ENCODE results near the gene SLC46A1.
"Not testable (repeated sequence)": the region's sequence is repeated elsewhere in the genome, so short reads cannot be mapped to it uniquely, and the experiment has no call there.

The SLC46A1 gene

DNA sequence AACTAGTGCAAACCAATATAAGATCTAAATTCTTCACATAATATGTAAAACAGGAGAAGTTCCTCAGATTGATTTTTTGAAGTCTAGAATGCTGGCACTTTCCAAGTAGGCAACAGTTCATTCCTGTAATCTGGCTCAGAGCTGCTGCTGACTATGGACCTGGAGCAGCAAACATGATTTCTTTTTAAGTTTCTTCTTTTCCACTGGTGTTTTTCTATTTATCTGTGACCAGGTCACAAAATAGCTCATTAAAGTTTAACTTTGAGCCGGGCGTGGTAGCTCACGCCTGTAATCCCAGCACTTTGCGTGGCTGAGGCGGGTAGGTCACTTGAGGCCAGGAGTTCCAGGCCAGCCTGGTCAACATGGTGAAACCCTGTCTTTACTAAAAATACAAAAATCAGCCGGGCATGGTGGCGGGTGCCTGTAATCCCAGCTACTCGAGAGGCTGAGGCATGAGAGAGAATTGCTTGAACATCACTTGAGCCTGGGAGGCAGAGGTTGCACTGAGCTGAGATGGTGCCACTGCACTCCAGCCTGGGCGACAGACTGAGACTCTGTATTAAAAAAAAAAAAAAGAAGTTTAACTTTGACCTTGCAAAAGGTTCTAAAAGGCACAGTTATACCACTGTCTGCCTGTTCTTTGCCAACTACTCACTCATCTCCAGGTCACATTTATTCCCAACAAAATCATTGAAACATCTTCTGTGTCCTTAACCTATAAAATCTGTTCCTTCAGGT, 38.1 kb upstream of the SLC46A1 start:
- H3K4me1 ChIP-seq (ENCODE audit: low read depth, poor library complexity, severe bottlenecking): no peaks in the 10 kb centered on the region
- no peak overlapping the region for H3K4me2 ChIP-seq
- H4K20me1 ChIP-seq (ENCODE audit: insufficient read depth): no peaks in the 10 kb centered on the region
- H3K9ac ChIP-seq: no peak overlapping the region
- H2AFZ ChIP-seq (ENCODE audit: low read depth): no peak overlapping the region
- H3K27me3 ChIP-seq (ENCODE audit: insufficient read depth, low read depth): no peaks in the 10 kb centered on the region
- H3K79me2 ChIP-seq (ENCODE audit: insufficient read depth, low read depth): no peaks in the 10 kb centered on the region
- H3K27ac ChIP-seq: no peak overlapping the region
- TF ChIP-seq, protein P1, sequence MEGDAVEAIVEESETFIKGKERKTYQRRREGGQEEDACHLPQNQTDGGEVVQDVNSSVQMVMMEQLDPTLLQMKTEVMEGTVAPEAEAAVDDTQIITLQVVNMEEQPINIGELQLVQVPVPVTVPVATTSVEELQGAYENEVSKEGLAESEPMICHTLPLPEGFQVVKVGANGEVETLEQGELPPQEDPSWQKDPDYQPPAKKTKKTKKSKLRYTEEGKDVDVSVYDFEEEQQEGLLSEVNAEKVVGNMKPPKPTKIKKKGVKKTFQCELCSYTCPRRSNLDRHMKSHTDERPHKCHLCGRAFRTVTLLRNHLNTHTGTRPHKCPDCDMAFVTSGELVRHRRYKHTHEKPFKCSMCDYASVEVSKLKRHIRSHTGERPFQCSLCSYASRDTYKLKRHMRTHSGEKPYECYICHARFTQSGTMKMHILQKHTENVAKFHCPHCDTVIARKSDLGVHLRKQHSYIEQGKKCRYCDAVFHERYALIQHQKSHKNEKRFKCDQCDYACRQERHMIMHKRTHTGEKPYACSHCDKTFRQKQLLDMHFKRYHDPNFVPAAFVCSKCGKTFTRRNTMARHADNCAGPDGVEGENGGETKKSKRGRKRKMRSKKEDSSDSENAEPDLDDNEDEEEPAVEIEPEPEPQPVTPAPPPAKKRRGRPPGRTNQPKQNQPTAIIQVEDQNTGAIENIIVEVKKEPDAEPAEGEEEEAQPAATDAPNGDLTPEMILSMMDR (conservative IDR thresholded peaks at IDR 0.05; ENCODE audit: low read depth, low read length): no peak
- H3K36me3 ChIP-seq (ENCODE audit: insufficient read depth): no peaks in the 10 kb centered on the region
- no peak overlapping the region for H3K4me3 ChIP-seq (IDR thresholded peaks at IDR 0.05; ENCODE audit: insufficient read depth, low read depth, low read length)

DNA sequence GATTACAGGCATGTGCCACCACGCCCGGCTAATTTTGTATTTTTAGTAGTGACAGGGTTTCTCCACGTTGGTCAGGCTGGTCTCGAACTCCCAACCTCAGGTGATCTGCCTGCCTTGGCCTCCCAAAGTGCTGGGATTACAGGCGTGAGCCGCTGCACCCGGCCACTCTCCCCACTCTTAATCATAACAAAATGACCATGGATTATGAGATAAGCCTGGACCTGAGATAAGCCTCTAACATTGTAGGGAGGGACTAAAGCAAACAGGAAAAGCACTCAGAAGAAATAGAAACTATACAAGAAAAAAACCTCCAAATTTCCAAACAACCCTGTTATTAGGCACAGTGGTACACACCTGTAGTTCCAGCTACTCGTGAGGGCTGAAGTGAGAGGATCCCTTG, 28.3 kb upstream of the SLC46A1 start:
- not testable (repeated sequence) for H3K4me2 ChIP-seq; H3K79me2 ChIP-seq (ENCODE audit: insufficient read depth, low read depth); H3K27me3 ChIP-seq (ENCODE audit: insufficient read depth, low read depth); H3K27ac ChIP-seq; H3K4me3 ChIP-seq (IDR thresholded peaks at IDR 0.05; ENCODE audit: insufficient read depth, low read depth, low read length); H3K9ac ChIP-seq; H3K36me3 ChIP-seq (ENCODE audit: insufficient read depth); H2AFZ ChIP-seq (ENCODE audit: low read depth); H3K4me1 ChIP-seq (ENCODE audit: low read depth, poor library complexity, severe bottlenecking); H4K20me1 ChIP-seq (ENCODE audit: insufficient read depth)

DNA sequence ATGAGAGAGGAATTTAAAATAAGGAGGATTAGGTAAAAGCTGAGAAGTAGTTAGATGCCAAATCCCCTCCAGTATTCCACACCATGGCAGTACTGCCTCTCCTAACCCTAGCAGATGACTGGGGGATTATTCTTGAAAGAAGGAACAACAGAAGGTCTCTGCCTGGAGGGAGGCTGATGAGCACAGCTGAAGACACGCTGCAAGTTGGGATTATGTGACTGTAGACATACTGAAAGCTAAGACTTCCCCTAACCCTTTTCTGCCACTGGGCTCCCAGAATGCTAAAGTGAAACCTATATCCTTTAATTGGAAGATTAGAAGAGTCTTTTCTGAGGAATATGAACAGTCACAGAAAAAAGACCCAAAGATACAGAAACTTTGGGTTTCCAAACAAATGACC, 27.7 kb upstream of the SLC46A1 start:
- no peak overlapping the region for H3K4me3 ChIP-seq (IDR thresholded peaks at IDR 0.05; ENCODE audit: insufficient read depth, low read depth, low read length)
- H3K4me1 ChIP-seq (ENCODE audit: low read depth, poor library complexity, severe bottlenecking): no peaks in the 10 kb centered on the region
- no peaks in the 10 kb centered on the region for H3K27me3 ChIP-seq (ENCODE audit: insufficient read depth, low read depth)
- H3K27ac ChIP-seq: no peak overlapping the region
- no peak overlapping the region for H3K9ac ChIP-seq
- no peak overlapping the region for H2AFZ ChIP-seq (ENCODE audit: low read depth)
- no peak overlapping the region for H3K4me2 ChIP-seq
- H3K79me2 ChIP-seq (ENCODE audit: insufficient read depth, low read depth): no peaks in the 10 kb centered on the region
- TF ChIP-seq, protein P1 (conservative IDR thresholded peaks at IDR 0.05; ENCODE audit: low read depth, low read length): no peak
- no peaks in the 10 kb centered on the region for H4K20me1 ChIP-seq (ENCODE audit: insufficient read depth)
- H3K36me3 ChIP-seq (ENCODE audit: insufficient read depth): no peaks in the 10 kb centered on the region

DNA sequence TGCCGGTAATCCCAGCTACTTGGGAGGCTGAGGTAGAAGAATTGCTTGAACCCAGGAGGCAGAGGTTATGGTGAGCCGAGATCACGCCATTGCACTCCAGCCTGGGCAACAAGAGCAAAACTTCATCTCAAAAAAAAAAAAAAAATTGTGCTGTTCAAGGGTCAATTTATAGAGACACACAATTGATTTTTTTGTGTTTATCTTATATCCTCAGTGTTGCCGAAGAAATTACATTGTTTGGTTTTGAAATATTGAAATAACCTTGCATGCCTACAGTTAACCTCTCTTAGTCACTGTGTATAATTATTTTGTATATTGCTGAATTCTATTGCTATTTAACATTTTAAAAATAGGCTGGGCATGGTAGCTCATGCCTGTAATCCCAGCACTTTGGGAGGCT, 22.0 kb upstream of the SLC46A1 start:
- not testable (repeated sequence) for H4K20me1 ChIP-seq (ENCODE audit: insufficient read depth); H3K27me3 ChIP-seq (ENCODE audit: insufficient read depth, low read depth); H3K36me3 ChIP-seq (ENCODE audit: insufficient read depth); H3K9ac ChIP-seq; H3K4me3 ChIP-seq (IDR thresholded peaks at IDR 0.05; ENCODE audit: insufficient read depth, low read depth, low read length); H3K27ac ChIP-seq; H2AFZ ChIP-seq (ENCODE audit: low read depth); H3K4me1 ChIP-seq (ENCODE audit: low read depth, poor library complexity, severe bottlenecking); H3K4me2 ChIP-seq; H3K79me2 ChIP-seq (ENCODE audit: insufficient read depth, low read depth)

DNA sequence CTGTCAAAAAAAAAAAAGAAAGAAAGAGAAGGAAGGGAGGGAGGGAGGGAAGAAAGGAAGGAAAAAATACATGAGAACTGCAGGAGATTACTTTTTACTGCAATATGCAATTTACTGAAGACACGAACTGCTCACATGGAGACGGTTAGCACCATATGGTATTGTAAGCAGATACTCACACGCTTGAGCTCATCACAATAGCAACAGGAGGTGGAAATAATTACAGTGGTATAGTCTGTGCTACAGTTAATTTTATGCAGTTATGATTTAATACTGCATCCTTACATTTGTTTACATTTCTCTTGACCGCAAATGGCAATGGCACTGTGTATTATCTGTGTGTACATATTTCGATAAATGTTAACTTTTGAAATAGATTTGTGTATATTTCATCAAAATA, 21.4 kb upstream of the SLC46A1 start:
- H3K79me2 ChIP-seq (ENCODE audit: insufficient read depth, low read depth): no peaks in the 10 kb centered on the region
- H3K4me1 ChIP-seq (ENCODE audit: low read depth, poor library complexity, severe bottlenecking): no peaks in the 10 kb centered on the region
- H3K36me3 ChIP-seq (ENCODE audit: insufficient read depth): no peaks in the 10 kb centered on the region
- TF ChIP-seq, protein P1 (conservative IDR thresholded peaks at IDR 0.05; ENCODE audit: low read depth, low read length): no peak
- no peak overlapping the region for H3K27ac ChIP-seq
- no peak overlapping the region for H3K9ac ChIP-seq
- H3K4me2 ChIP-seq: no peak overlapping the region
- H2AFZ ChIP-seq (ENCODE audit: low read depth): no peak overlapping the region
- no peaks in the 10 kb centered on the region for H3K27me3 ChIP-seq (ENCODE audit: insufficient read depth, low read depth)
- H3K4me3 ChIP-seq (IDR thresholded peaks at IDR 0.05; ENCODE audit: insufficient read depth, low read depth, low read length): no peak overlapping the region
- H4K20me1 ChIP-seq (ENCODE audit: insufficient read depth): no peaks in the 10 kb centered on the region

Data from KMS-11 (cell line).